ENCODE data around the gene MYL9. TPM values are rescaled to one million over a fixed set of nuclear protein-coding genes. Genes with fewer than 3 reads are reported as not detected.

MYL9 gene
- total RNA-seq, 2 donors from 2014 or later = 16.9 to 26.7 TPM

DNA sequence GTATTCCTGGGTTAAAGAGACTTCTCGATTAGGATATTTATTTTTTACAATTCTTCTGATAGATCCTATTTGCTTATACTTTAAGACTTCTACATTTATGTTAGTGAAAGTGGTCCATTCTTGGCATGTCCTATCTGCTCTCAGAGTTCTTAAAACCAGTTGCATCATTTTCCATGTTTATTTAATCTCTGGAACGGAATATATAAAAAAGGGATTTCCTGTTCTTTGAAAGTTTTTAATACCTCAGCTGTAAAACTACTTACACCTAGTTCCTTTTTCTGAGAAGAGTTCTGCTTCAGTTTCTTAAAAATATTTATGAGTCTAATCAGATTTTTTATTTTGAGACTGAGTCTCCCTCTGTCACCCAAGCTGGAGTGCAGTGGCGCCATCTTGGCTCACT, 18.0 kb upstream of the MYL9 start:
- intact Hi-C loops (cut with DNase I) = no loop called here
- TF ChIP-seq, protein P1, sequence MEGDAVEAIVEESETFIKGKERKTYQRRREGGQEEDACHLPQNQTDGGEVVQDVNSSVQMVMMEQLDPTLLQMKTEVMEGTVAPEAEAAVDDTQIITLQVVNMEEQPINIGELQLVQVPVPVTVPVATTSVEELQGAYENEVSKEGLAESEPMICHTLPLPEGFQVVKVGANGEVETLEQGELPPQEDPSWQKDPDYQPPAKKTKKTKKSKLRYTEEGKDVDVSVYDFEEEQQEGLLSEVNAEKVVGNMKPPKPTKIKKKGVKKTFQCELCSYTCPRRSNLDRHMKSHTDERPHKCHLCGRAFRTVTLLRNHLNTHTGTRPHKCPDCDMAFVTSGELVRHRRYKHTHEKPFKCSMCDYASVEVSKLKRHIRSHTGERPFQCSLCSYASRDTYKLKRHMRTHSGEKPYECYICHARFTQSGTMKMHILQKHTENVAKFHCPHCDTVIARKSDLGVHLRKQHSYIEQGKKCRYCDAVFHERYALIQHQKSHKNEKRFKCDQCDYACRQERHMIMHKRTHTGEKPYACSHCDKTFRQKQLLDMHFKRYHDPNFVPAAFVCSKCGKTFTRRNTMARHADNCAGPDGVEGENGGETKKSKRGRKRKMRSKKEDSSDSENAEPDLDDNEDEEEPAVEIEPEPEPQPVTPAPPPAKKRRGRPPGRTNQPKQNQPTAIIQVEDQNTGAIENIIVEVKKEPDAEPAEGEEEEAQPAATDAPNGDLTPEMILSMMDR (IDR thresholded peaks at IDR 0.05) = no peak
- no peak overlapping the region for H3K27ac ChIP-seq
- DNase-seq (no peak), ATAC-seq (no peak)
- no peaks in the 10 kb centered on the region for H3K4me1 ChIP-seq
- no peak overlapping the region for H3K4me3 ChIP-seq
- H3K27me3 ChIP-seq = no peaks in the 10 kb centered on the region
- no peaks in the 10 kb centered on the region for H3K9me3 ChIP-seq
- H3K36me3 ChIP-seq (replicated peaks in 1 of 2; ENCODE audit: insufficient read depth in 1 of 2, low read depth in 2 of 2) = peaks cover 0 to 15% of the 10 kb centered on the region in 2 donors
- WGBS, 2 donors = 74 to 86% methylated on average over 3 of the region's 3 CpGs

- DNase-seq (no peak), ATAC-seq (no peak)
- H3K27me3 ChIP-seq = no peaks in the 10 kb centered on the region
- 84 to 100% methylated on average over 2 to 17 of the region's 17 CpGs for WGBS, 2 donors
- H3K4me1 ChIP-seq = no peaks in the 10 kb centered on the region
- no peak overlapping the region for H3K4me3 ChIP-seq
- no peaks in the 10 kb centered on the region for H3K9me3 ChIP-seq
- no peak overlapping the region for H3K27ac ChIP-seq
- TF ChIP-seq, protein P1 (IDR thresholded peaks at IDR 0.05) = no peak
- TF ChIP-seq POLR2A (IDR thresholded peaks at IDR 0.05) = no peak
- intact Hi-C loops (cut with DNase I) = no loop called here
- H3K36me3 ChIP-seq (replicated peaks in 1 of 2; ENCODE audit: insufficient read depth in 1 of 2, low read depth in 2 of 2) = peaks cover 0 to 14% of the 10 kb centered on the region in 2 donors
Measured at GRCh38 chr20:36525620-36526365, 15.5 kb upstream of the MYL9 start.

DNA sequence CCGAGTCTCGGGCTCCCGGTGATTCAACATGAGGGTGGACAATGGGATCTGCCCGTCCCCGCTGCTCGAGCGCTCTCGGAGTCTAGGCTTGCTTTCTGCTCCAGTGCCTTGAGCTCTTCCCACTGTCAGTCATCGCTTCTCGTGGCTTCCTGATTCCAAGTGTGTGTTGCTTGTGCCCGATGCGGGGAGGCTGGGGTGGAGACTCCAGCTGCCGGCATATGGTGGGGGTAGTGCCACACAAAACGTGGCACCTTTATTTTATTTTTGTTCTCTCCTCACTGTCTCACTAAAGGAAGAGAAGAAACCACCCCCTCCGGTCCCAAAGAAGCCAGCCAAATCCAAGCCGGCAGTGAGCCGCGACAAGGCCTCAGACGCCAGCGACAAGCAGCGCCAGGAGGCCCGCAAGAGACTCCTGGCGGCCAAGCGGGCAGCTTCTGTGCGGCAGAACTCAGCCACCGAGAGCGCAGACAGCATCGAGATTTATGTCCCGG, 14.8 kb upstream of the MYL9 start:
- 94 to 96% methylated on average over 20 to 29 of the region's 29 CpGs for WGBS, 2 donors
- Histone ChIP-seq H3K9me3 (no peaks in the 10 kb centered on the region), H3K36me3 (replicated peaks in 1 of 2; ENCODE audit: insufficient read depth in 1 of 2, low read depth in 2 of 2) (peaks cover 0 to 14% of the 10 kb centered on the region in 2 donors), H3K27ac (peak overlapping the region in 1 of 4 donors; percentile 46), H3K27me3 (no peaks in the 10 kb centered on the region), H3K4me3 (no peak overlapping the region), H3K4me1 (no peaks in the 10 kb centered on the region)
- TF ChIP-seq, protein P1 (IDR thresholded peaks at IDR 0.05) = no peak
- no peak for TF ChIP-seq POLR2A (IDR thresholded peaks at IDR 0.05)
- ATAC-seq = no peak
- intact Hi-C loops (cut with DNase I) = no loop called here
- DNase-seq = no peak

DNA sequence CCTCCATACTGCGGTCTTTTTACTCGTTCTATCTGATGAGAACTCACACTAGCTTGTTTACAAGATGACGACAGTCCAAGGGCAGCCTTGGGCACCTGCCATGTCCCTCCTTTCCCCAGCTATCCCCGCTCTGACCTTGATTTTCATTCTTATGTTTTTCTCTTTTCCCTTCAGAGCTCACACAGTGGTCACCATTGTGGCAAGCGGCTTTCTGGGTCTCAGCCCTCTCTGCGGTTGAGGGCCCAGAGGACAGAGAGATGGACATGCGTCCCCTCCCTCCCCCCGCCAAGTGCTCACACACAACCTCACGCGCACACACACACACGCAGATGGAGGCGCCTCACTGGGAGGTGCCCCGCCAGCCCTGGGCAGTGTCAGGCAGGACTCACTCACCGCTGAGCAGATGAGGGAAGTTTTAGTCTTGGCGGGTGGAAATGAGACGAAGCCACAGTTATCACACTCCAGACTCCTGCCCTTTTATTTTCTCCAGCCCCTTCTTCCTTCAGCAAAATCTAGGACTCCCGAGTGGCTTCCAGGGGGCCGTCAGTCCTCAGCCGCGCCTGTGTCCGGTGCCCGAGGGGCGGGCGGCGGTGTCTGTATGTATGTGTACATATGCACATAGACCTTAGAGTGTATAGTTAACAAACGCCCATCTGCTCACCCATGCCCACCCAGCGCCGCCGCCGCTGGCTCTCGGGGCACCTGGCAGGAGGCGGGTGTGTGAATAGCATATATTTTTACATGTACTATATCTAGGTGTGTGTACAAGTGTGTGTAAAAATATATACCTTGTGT, 13.8 kb upstream of the MYL9 start:
- TF ChIP-seq, protein P1 (IDR thresholded peaks at IDR 0.05) = no peak
- no peak for TF ChIP-seq POLR2A (IDR thresholded peaks at IDR 0.05)
- H3K36me3 ChIP-seq (replicated peaks in 1 of 2; ENCODE audit: insufficient read depth in 1 of 2, low read depth in 2 of 2) = peaks cover 0 to 9% of the 10 kb centered on the region in 2 donors
- WGBS, 2 donors = 85 to 86% methylated on average over 32 of the region's 32 CpGs
- peak overlapping the region in 2 of 4 donors; percentile 40 to 46 for H3K27ac ChIP-seq
- H3K27me3 ChIP-seq = no peaks in the 10 kb centered on the region
- DNase-seq (peak; percentile 37 to 76 (median 52)), ATAC-seq (peak; percentile 45)
- H3K9me3 ChIP-seq = no peaks in the 10 kb centered on the region
- H3K4me1 ChIP-seq = no peaks in the 10 kb centered on the region
- no peak overlapping the region for H3K4me3 ChIP-seq
- intact Hi-C loops (cut with DNase I) = no loop called here

All from body of pancreas (tissue), 4 donors.